GDM1 (cell line): ENCODE results near the gene B3GALT2.
"Not testable (repeated sequence)": the region's sequence is repeated elsewhere in the genome, so short reads cannot be mapped to it uniquely, and the experiment has no call there.

Experiments used
- DNase-seq: peaks from one replicate; lab custom pipeline; 2025; lab: John Stamatoyannopoulos, UW

The B3GALT2 gene, protein sequence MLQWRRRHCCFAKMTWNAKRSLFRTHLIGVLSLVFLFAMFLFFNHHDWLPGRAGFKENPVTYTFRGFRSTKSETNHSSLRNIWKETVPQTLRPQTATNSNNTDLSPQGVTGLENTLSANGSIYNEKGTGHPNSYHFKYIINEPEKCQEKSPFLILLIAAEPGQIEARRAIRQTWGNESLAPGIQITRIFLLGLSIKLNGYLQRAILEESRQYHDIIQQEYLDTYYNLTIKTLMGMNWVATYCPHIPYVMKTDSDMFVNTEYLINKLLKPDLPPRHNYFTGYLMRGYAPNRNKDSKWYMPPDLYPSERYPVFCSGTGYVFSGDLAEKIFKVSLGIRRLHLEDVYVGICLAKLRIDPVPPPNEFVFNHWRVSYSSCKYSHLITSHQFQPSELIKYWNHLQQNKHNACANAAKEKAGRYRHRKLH

DNA sequence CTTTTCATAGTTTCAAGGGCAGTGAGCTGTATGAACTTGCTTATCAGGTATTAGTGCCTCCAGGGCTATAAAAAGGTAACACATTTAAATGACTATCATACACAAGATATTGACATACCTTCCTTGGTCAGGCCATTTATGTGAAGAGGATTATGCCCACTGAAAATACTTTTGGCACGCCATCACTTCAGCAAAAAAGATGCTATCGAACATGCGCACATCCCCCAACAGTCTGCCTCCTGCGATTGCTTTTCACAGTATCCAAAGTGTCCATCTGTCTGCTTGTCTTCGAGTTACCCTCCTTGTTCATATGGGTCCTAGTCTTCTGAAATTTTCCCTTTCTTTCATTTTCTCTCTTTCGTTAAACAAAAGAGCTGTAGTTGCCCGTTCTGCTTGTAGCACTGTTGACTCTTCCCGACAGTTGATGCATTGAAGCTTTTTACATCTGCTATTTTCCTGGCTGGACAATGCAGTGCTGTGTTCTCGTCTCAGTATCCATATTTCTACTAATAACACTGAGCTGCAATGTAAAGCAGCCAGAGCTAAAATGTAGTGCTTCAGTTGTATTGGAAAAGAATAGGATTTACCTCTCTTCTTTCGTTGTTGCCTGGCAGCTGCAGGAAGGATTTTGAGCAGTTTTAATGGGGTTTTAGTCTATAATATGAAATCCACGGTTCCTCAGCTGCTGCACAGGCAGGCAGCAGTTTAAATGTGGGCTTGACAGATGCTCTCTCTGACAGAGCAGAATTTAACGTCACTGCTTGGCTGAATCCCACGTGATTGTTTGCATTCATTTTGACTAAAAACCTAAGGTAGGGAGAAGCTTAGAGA, at the start of gene B3GALT2:
B3GALT2 (minus strand) TSS at position 713 of the 831 bp plus-strand sequence. CDS start 5,051 bp downstream, outside the sequence.
- no peak for DNase-seq

DNA sequence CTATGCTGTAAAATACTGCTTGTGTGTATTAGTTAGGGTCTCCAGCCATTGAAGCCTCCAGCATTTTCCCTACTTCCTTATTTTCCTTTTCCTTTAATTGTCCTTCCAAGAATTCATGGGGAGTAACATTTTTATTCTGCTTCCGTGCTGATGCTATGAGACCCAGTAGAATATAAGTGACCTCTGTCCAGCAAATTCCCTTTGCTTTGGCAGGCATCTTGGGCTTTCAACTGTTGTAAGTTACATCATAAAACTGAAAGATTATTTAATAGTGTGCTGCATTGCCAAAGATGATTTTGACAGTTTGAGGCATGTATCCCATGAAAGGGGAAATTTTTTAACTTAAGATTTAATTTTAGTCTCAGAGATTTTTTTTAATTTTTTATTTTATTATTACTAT, 48.1 kb upstream of the B3GALT2 start:
- DNase-seq, result no peak

DNA sequence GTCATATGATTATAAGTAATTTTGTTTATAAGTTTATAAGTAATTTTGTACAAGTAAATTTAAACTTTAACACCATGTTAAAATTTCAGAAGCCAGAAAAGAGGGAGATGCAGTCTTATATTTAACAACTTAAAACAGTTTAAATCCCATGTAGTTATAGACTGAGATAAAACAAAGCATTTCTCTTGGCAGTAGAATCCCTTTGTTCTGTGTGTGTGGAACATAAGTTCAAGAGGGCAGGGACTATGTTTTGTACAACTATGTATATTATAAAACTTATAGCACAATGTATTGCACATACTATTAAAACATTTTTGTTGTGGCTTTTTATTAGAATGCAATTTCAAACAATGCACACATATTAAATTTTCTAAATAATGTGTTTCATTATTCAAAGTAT, 44.7 kb upstream of the B3GALT2 start:
- not testable (repeated sequence) for DNase-seq

DNA sequence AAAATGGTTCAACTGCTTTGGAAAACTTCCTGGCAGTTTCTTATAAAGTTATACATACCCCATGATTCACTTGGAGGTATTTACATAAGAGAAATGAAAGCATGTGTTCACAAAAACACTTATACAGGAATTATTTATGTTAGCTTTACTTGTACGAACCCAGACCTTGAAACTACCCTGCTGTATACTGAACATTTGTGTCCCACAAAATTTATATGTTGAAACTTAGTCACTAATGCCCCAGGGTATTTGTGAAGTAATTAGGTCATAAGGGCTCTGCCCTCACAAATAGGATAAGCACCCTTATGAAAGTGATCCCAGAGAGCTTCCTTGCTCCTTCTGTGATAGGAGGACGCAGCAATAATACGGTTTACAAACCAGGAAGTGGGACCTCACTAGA, 42.7 kb upstream of the B3GALT2 start:
- no peak for DNase-seq

DNA sequence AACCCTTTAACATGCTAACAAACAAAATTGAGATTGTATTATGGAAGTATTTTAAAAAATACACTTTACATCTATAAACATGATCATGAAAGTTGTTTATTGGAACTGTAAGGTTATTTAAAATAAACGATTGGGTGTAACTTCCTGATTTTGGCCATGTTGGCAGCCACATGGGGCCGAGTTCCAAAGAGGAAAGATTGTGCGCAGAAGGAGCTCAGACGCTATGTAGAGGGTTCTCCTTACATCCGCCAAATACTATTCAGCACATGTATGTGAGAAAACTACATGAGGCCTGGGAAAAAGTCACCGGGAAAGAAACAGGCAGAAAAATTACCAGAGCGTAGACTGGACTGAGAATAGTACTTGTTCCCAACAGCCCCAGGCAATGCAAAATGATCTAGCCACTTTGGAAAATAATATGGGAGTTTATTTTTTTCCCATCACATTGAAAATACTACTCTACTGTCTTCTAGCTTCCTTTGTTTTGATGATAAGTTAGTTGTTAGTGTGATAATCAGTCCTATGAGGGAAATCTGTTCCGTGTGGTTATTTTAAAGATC, 35.7 kb upstream of the B3GALT2 start:
- no peak for DNase-seq

DNA sequence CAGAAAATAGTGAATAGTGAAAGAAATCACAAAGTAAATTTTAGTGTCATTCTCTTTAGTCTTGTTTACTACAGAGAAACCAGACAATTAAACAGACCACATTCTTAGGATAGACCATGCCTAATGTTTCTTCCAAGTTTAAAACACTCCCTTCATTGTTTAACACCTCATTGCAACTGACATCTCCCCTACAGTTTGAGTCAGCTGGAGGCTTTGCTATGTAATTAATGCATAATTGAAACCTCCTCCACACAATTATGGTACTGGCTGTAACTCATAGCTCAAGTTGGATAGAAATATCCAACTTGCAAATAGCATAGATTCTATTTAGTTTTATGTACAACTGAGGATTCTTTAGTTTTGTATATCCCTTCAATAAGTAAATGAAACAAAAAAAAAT, 35.2 kb upstream of the B3GALT2 start:
- no peak for DNase-seq

DNA sequence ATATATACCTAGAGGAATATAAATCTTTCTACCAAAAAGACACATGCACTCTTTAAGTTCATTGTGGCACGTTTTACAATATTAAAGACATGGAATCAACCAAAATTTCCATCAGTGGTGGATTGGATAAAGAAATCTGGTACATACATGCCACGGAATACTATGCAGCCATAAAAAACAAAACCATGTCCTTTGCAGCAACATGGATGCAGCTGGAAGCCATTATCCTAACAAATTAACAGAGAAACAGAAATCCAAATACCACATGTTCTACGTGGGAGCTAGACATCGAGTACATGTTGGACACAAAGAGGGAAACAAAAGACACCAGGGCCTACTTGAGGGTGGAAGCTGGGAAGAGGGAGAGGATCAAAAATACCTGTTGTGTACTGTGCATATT, 33.0 kb upstream of the B3GALT2 start:
- no peak for DNase-seq

DNA sequence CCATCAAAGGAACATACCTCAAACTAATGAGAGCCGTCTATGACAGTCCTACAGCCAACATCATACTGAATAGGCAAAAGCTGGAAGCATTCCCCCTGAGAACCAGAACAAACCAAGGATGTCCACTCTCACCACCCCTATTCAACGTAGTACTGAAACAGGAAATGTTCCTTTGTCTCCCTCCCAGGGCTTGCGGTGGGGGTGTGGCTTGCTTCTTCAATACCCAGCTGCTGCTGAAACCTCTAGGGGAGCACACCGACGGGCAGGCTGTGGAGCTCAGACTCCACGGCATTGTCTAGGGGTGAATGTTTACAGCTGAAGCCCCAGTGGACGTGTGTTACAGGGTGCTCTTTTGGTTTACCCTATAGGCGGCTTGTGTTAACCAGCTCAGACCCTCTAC, 30.5 kb upstream of the B3GALT2 start:
- no peak for DNase-seq

DNA sequence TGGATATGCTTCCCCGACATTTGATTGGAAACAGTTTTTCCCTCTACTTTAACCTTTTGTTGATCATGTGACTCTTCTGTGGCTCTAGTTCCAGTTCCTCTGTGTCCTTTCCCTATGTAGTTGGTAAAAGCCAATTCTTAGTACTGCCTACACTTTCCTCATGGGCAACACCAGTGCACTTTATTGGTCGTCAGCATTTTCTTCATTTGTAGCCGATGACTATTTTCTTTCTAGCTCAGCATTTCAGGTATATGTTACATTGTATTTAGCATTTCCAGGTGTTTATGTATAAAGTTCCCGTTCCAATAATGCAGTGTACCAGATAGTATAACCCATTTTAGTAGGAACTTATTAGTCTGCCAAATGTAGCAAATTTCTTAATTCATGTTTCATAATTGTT, 27.6 kb upstream of the B3GALT2 start:
- DNase-seq, result no peak

DNA sequence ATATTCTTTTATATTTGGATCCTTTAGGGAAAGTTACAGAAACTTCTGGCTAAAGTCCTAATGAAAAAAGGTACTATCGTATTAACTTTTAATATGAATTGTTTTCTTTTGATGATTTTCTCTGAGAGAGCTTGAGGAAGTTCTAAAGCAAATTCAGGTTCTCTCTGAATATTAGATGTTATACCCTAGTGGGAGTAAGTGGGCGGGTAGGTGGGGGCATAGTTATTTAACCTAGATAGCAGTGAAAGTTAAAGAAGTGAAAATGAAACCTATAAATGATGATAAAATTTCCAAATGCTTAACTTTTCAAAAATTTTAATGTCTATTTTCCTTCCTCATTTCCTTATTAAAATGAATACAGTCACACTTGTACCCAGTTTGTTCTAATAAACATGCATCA, 26.2 kb upstream of the B3GALT2 start:
- DNase-seq, result no peak

DNA sequence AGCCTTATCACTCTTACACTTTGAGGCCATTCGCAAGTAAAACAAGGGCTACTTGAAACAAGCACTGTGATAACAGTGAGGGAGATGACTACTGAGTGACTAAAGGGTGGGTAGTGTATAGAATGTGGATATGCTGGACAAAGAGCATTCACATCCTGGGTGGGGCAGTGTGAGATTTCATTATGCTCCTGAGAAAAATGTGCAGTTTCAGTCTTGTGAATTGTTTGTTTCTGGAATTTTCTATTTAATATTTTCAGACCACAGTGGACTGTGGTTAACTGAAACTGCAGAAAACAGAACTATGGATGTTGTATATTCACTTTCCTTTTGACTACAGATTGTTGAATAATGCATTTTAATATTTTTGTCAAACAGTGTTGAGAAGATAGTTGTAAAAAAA, 25.1 kb upstream of the B3GALT2 start:
- DNase-seq, result no peak

DNA sequence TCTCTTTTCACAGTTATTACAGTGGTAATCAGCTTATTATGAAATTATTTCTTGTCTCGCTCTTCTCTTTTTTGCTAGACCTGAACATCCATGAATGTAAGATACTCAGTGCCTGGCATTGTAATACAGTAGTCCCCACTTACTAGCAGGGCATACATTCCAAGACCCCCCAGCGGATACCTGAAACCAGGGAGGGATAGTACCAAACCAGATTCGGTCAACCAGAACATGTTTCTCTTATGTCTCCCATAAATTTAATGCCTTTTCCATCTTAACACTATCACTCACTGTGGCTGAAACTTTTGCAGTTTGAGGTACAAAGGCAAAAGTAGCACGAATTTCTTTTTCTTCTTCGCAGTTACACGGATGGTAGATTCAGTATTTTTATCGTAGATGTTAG, 24.6 kb upstream of the B3GALT2 start:
- DNase-seq, result no peak

DNA sequence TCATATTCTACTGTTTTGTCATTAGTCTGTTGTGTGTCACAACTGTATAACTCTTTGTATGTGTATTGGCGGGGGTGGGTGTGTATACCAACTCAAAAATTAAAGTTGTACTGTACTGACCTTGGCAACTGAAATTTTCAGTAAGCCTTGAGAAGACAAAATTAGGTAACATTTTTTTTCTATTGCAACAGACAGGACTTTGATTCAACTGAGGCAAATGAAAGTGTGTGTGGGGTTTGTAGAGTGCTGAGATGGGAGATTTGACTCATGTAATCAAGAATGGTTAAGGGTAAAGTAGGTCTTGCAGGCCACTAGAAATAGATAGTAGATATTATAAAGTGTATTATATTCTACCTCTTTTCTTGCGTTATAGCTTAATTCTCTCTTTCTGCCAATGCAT, 14.6 kb upstream of the B3GALT2 start:
- no peak for DNase-seq

DNA sequence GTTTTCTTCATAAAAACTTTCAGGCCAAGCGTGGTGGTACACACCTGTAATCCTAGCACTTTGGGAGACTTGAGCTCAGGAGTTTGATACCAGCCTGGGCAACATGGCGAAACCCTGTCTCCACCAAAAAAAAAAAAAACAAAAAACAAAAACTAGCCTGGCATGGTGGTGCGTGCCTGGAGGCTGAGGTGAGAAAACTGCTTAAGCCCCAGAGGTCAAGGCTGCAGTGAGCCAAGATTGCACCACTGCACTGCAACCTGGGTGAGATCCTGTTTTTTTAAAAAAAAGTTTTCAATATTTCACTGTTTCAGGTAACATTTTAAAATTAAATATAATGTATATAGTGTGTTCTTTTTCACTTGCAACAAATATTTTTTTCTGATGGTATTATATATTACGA, 13.5 kb upstream of the B3GALT2 start:
- DNase-seq, result no peak

DNA sequence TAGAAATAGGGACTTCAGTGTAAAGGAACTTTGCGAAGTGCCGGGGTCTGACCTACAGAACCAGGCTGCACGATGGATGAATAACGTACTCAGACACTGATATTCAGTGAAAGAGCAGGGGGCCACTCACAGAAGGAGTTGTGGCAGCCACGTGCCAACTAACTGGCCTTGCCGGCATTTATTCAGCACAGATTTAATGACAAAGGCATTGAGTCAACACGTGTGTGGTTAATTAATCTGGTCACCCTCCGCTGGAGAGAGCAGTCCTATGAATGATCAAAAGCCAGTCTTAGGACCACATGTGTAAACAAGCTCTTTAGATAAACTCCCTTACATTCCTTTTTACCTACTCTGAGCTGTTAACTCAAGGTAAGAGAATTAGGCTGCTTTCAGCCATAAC, 6.2 kb upstream of the B3GALT2 start:
- no peak for DNase-seq

DNA sequence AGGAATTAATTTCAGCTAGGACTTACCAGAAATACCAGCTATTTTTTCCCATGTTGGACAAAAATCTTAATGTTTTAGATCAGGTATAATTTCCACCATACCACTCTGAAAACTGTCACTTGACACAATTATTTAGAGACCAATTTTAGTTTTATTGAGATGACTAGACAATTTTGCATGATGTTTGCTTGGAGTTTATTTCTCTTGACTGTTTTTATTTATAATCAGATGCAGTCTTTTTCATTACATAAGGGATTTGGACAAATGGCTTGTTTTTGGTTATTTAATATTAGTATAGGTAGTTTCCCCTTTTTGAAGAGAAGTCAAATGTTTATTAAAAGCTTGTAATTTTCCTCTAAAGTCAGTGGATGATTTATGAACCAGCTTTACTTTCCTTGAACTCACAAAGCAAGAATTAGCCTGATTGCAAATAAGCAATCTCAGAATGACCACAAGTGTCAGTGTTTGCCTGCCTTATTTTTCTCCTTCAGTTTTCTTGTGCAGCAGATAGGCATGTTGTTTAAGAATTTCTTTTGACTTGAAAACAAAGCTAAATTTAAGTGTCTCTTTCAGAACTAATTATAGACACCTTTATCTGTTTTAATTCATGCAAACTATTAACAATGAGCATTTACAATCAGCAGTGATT, 3.8 kb upstream of the B3GALT2 start:
- no peak for DNase-seq

DNA sequence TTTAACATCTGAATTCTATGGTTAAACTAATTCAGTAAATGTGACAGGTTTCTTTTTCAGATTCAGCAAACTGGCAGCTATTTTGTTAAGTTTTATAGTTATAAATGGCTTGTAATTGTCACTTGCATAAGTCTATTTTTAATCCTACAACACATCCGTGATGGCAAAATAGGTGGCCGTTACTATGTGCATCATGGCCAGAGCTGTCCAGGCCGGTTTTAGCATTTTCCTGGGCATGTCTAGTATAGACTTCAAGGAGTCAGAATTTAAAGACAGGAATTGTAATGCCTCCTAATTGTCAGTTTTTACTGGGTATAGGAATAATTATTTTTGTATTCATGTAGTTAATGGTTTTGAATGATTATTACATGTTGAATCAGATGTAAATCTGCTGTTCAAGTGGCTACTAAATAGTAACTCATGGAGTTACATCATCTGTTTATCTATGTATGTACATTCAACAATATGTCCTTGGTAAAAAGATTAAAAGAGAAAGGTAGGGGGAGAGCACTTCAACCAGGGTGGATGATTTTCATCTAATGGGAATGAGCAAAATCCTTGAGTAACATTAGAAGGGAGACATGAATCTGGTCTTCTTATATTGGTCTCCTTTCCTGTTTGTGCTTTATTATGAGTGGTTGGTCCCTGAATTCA, 3.2 kb upstream of the B3GALT2 start:
- DNase-seq, result no peak

DNA sequence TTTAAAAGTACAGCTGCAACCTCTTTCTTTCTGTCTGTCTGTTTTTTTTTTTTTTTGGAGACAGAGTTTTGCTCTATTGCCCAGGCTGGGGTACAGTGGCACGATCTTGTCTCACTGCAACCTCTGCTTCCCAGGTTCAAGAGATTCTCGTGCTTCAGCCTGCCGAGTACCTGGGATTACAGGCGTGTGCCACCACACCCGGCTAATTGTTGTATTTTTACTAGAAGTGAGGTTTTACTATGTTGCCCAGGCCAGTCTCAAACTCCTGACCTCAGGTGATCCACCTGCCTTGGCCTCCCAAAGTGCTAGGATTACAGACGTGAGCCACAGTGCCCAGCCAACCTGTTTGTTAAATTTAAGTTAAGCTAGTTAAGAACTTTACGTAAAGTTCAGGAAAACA, 2.5 kb upstream of the B3GALT2 start:
- not testable (repeated sequence) for DNase-seq

DNA sequence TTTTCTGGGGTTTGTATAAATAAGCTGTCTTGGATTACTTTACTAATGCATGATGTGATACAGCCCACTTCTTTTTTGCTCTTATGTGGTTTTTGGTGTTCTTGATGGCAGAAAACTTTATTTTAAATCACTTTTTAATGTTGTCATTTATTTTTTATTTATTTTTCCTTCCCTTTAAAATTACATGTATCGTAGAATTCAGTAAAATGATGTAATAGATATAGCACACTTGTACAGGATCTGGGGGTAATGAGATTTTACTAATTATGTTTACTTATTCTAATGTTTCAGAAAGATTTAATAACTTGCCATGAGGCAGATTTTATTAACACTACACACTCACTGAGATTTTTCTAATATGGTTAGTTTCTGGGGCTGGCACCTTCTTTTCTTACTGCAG, 701 bp upstream of the B3GALT2 start:
- no peak for DNase-seq

DNA sequence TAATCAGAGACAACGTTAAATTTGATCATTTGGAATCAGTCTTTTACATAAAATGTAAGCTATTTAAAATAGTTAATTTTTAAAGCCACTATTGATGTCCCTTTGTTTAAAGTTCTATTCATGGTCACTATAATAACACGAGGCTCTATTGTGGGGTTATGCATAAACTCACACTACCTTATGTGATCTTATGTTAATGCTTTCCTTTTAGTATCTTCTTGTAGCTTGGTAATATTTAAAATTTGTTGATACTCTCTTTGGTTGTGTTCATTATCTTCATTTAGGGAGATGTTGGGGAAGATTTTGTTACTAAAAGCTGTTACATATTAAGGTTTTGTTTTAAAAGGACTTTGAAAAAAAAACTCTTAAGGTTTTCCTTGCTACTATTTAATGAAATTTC, 1.2 kb downstream of the B3GALT2 start:
- no peak for DNase-seq

DNA sequence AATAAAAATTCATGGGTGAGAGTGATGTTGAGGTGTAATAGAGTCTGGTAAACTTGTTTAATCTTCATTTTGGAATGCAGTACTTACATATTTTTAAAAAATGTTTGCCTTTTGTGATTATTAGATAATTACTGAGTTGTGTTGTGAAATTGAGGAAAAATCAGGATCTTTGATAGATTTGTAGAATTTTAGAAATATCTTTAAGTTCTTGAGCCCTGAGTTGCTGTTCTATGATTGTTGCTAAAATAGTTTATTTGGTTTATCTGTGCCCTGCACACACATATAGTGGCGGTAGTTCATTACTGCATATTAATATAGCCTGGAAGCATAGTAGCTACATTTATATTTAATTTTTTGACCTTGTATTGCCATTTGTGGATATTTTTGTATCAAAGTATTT, 1.6 kb downstream of the B3GALT2 start:
- no peak for DNase-seq

DNA sequence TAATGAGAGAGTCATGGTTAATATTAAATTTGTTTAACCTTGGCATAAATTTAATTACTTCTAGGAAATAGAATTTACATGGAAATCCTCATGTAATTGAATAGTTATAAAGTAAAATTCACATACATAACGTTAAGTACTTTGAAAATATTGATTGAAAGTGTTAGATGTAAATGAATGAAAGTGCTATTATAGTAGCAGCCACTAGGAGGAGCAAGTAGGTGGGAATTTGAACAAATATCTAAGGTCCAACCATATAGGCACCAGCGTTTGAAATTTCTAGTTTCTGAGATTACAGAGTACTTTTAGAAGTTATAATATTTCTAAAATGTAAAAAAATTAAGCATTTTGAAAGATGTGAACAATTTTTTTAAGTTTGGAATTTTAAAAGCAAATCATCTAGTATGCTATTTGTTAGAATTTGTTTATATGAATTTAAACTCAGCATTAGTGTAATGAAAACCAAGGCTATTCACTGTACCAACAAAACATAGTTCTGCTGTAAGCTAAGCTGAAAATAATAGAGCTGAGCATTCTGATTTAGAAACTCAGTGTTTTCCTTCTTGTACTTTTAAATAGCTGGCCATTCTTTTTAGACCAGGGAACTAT, 3.3 kb downstream of the B3GALT2 start:
- DNase-seq, result no peak
